Measurements from ENCODE around the gene SHLD3. TPM values are rescaled to one million over a fixed set of nuclear protein-coding genes. Genes with fewer than 3 reads are reported as not detected.

The SHLD3 gene
- total and polyA plus RNA-seq, 9 of the 15 experiments (the other 6 are each of a cell fraction or from before 2014, with no cell fraction given) = 3.0 to 14.5 (median 8.6) TPM

DNA sequence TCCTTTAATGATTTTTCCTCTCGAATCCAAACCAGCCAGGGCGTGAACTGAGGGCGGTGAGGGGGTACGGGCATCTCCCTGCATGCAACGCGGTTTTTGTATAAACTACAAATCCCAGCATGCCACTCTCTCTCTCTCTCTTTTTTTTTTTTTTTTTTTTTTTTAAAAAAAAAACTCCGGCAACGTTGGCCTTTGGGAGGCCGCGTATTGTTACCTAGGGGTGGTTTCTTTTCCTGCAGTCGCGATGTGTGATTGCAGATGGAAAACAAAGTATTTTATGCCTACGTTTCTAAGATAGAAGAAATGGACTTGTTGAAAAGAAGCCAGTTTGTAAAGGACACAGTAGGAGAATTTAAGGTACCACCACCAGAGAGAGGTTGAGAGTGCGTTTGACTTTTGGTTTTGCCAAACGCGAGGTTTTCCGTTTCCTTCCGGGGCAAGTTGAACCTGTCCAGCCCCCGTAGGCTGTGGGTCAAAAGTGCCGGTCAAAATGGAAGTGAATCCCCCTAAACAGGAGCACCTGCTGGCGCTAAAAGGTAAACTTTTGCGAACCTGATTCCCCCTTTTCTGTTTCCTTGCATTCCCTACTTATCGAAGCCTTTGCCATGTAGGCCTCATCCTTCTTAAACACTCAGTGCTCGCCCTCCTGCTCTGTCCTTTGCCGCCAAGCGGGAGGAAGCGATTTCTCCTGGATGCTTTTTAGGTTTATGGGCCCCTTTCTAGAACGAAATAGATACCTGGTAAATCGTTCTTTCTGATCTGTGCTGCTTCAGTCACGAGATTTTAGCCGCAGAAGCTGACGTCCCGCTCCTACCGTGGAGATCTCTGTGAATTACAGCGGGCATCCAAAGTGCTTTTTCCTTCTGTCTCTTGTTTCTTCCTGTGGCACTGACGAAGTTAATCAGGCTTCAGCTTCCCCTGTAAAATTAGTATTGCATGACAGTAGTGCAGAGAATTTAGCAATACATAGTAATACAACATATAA lies at the start of gene SHLD3, which contains the start of gene TRAPPC13 (continued):
- TF ChIP-seq ZBTB49 (CRISPR knock-in tag; IDR thresholded peaks at IDR 0.05; ENCODE audit: borderline replicate concordance) (no peak), ZNF3 (CRISPR knock-in tag; IDR thresholded peaks at IDR 0.05) (no peak), ZNF707 (CRISPR knock-in tag; conservative IDR thresholded peaks at IDR 0.05) (no peak), CBX2 (IDR thresholded peaks at IDR 0.05; ENCODE audit: insufficient read depth, low read length, poor library complexity, severe bottlenecking) (no peak), HMG20B (CRISPR knock-in tag; IDR thresholded peaks at IDR 0.05) (no peak), JUNB (CRISPR knock-in tag; conservative IDR thresholded peaks at IDR 0.05) (no peak), FOXJ2 (tag; IDR thresholded peaks at IDR 0.05) (no peak), RNF219 (CRISPR knock-in tag; IDR thresholded peaks at IDR 0.05) (no peak), ZFPM2 (CRISPR knock-in tag; IDR thresholded peaks at IDR 0.05) (no peak), SMC3 (conservative IDR thresholded peaks at IDR 0.05; ENCODE audit: insufficient read depth, low read depth, low read length) (no peak), FIP1L1 (IDR thresholded peaks at IDR 0.05; ENCODE audit: low read depth, low read length, poor library complexity, severe bottlenecking) (no peak), KAT2B (IDR thresholded peaks at IDR 0.05; ENCODE audit: low read depth, low read length) (no peak), XRCC3 (IDR thresholded peaks at IDR 0.05) (no peak)
- TF ChIP-seq, protein P1, sequence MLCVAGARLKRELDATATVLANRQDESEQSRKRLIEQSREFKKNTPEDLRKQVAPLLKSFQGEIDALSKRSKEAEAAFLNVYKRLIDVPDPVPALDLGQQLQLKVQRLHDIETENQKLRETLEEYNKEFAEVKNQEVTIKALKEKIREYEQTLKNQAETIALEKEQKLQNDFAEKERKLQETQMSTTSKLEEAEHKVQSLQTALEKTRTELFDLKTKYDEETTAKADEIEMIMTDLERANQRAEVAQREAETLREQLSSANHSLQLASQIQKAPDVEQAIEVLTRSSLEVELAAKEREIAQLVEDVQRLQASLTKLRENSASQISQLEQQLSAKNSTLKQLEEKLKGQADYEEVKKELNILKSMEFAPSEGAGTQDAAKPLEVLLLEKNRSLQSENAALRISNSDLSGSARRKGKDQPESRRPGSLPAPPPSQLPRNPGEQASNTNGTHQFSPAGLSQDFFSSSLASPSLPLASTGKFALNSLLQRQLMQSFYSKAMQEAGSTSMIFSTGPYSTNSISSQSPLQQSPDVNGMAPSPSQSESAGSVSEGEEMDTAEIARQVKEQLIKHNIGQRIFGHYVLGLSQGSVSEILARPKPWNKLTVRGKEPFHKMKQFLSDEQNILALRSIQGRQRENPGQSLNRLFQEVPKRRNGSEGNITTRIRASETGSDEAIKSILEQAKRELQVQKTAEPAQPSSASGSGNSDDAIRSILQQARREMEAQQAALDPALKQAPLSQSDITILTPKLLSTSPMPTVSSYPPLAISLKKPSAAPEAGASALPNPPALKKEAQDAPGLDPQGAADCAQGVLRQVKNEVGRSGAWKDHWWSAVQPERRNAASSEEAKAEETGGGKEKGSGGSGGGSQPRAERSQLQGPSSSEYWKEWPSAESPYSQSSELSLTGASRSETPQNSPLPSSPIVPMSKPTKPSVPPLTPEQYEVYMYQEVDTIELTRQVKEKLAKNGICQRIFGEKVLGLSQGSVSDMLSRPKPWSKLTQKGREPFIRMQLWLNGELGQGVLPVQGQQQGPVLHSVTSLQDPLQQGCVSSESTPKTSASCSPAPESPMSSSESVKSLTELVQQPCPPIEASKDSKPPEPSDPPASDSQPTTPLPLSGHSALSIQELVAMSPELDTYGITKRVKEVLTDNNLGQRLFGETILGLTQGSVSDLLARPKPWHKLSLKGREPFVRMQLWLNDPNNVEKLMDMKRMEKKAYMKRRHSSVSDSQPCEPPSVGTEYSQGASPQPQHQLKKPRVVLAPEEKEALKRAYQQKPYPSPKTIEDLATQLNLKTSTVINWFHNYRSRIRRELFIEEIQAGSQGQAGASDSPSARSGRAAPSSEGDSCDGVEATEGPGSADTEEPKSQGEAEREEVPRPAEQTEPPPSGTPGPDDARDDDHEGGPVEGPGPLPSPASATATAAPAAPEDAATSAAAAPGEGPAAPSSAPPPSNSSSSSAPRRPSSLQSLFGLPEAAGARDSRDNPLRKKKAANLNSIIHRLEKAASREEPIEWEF (CRISPR knock-in tag; IDR thresholded peaks at IDR 0.05) = no peak
- TF ChIP-seq, protein P2, sequence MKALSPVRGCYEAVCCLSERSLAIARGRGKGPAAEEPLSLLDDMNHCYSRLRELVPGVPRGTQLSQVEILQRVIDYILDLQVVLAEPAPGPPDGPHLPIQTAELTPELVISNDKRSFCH (CRISPR knock-in tag; IDR thresholded peaks at IDR 0.05) = no peak
- TF ChIP-seq, protein P2 (tag; IDR thresholded peaks at IDR 0.05) = peak; percentile 52; the same call in 1 of the 2 replicates

Measured in K562 (cell line).